Measurements from ENCODE around the gene TIMM17A. TPM values are rescaled to one million over a fixed set of nuclear protein-coding genes. Genes with fewer than 3 reads are reported as not detected.
A peak's percentile ranks its signal among the peaks of the same experiment; 100 is the strongest.

TIMM17A gene
- total RNA-seq, 1 experiment from 2014 or later, result 112 TPM

DNA sequence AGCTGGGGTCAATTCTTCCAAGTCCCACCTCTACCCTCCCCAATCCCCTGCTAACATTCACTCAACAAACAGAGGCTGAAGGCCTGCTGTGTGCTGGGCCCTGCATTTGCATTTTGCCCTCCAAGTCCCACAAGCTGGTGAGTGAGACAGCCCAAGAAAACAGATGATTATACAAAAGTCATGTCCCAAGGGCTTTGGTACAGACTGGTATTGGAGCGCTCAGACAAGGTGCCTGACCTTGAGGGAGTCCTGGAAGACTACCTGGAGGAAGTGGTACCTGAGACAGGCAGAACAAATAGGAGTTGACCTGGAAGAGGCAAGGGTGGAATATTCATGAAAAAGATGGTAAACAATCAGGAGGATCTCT lies 13.2 kb upstream of the TIMM17A start:
- Histone ChIP-seq H3K27ac (ENCODE audit: low read depth, low read length, poor library complexity, severe bottlenecking) (no peak overlapping the region), H3K4me1 (ENCODE audit: insufficient read depth, low read length, poor library complexity, severe bottlenecking) (peaks cover 6% of the 10 kb centered on the region), H3K36me3 (ENCODE audit: insufficient read depth, low read length, poor library complexity, severe bottlenecking) (no peaks in the 10 kb centered on the region), H3K9me3 (ENCODE audit: low read depth, low read length, poor library complexity, severe bottlenecking) (no peaks in the 10 kb centered on the region), H3K27me3 (replicated peaks; ENCODE audit: insufficient read depth, low read depth, low read length, poor library complexity) (no peaks in the 10 kb centered on the region), H3K4me3 (ENCODE audit: low read depth, low read length, poor library complexity, severe bottlenecking) (no peak overlapping the region)
- TF ChIP-seq, protein P1, sequence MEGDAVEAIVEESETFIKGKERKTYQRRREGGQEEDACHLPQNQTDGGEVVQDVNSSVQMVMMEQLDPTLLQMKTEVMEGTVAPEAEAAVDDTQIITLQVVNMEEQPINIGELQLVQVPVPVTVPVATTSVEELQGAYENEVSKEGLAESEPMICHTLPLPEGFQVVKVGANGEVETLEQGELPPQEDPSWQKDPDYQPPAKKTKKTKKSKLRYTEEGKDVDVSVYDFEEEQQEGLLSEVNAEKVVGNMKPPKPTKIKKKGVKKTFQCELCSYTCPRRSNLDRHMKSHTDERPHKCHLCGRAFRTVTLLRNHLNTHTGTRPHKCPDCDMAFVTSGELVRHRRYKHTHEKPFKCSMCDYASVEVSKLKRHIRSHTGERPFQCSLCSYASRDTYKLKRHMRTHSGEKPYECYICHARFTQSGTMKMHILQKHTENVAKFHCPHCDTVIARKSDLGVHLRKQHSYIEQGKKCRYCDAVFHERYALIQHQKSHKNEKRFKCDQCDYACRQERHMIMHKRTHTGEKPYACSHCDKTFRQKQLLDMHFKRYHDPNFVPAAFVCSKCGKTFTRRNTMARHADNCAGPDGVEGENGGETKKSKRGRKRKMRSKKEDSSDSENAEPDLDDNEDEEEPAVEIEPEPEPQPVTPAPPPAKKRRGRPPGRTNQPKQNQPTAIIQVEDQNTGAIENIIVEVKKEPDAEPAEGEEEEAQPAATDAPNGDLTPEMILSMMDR (conservative IDR thresholded peaks at IDR 0.05; ENCODE audit: low read depth, low read length), result no peak
- no peak for TF ChIP-seq EZH2 (IDR thresholded peaks at IDR 0.05; ENCODE audit: borderline replicate concordance, low read depth, low read length, poor library complexity, severe bottlenecking)
- intact Hi-C loops (cut with micrococcal nuclease; ENCODE audit: unreplicated experiment), result no loop called here
- BruUV-seq (replicated peaks), result no TSS peak
- ChIA-PET POLR2A (ENCODE audit: low non-redundant PET) (no interaction called here), CTCF (no interaction called here)
- no peak for DNase-seq (ENCODE audit: low spot score)

DNA sequence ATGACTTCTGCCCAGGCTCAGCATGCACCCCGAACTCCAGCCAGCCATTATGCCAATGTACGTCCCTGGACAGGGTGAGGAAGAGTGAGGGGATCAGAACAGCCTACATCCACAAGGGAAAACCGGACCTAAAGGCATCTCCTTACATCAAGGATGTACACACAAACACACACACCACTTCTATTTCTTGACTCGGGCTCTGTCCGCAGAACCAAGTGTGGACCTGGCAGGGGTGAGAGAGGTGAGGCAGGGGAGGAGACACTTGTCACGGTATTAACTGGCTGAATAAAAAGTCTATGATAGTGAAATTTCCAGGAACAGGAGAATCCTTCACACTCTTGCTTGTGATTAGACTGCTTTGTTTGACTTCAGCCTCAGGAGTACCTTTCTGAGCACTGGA lies 11.3 kb upstream of the TIMM17A start:
- H3K9me3 ChIP-seq (ENCODE audit: low read depth, low read length, poor library complexity, severe bottlenecking), result no peaks in the 10 kb centered on the region
- ChIA-PET CTCF (no interaction called here), POLR2A (ENCODE audit: low non-redundant PET) (no interaction called here)
- H3K36me3 ChIP-seq (ENCODE audit: insufficient read depth, low read length, poor library complexity, severe bottlenecking), result no peaks in the 10 kb centered on the region
- no peak overlapping the region for H3K4me3 ChIP-seq (ENCODE audit: low read depth, low read length, poor library complexity, severe bottlenecking)
- DNase-seq (ENCODE audit: low spot score), result no peak
- no peak overlapping the region for H3K27ac ChIP-seq (ENCODE audit: low read depth, low read length, poor library complexity, severe bottlenecking)
- no TSS peak for BruUV-seq (replicated peaks)
- no peaks in the 10 kb centered on the region for H3K27me3 ChIP-seq (replicated peaks; ENCODE audit: insufficient read depth, low read depth, low read length, poor library complexity)
- intact Hi-C loops (cut with micrococcal nuclease; ENCODE audit: unreplicated experiment), result no loop called here
- TF ChIP-seq EZH2 (IDR thresholded peaks at IDR 0.05; ENCODE audit: borderline replicate concordance, low read depth, low read length, poor library complexity, severe bottlenecking), result no peak
- TF ChIP-seq, protein P1 (conservative IDR thresholded peaks at IDR 0.05; ENCODE audit: low read depth, low read length), result no peak
- H3K4me1 ChIP-seq (ENCODE audit: insufficient read depth, low read length, poor library complexity, severe bottlenecking), result peaks cover 8% of the 10 kb centered on the region

DNA sequence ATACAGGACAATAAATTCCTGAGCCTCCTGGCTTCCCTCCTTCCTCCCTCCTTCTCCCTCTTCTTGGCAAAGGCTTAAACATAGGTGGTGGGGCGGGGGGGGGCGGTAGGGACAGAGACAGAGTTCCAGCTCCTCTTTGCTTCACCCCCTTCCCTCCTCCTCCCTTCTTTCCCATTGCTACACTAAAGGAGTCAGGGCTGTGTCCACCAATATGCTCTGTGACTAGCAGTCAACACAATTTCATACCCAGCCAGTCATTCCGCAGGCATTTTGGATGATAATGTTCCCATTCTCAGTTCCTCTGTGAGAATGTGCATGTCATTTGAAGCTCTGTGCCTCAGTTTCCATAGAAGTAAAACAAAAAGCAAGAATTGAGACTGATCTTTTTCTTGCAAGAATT lies 10.7 kb upstream of the TIMM17A start:
- H3K4me1 ChIP-seq (ENCODE audit: insufficient read depth, low read length, poor library complexity, severe bottlenecking), result peaks cover 8% of the 10 kb centered on the region
- no peak for TF ChIP-seq EZH2 (IDR thresholded peaks at IDR 0.05; ENCODE audit: borderline replicate concordance, low read depth, low read length, poor library complexity, severe bottlenecking)
- ChIA-PET CTCF (interaction anchor here (0.5 kb wide), 1 partner anchor 50 kb away, joined by 3 read pairs; no protein-coding TSS in a partner anchor), POLR2A (ENCODE audit: low non-redundant PET) (no interaction called here)
- H3K36me3 ChIP-seq (ENCODE audit: insufficient read depth, low read length, poor library complexity, severe bottlenecking), result no peaks in the 10 kb centered on the region
- no peak overlapping the region for H3K4me3 ChIP-seq (ENCODE audit: low read depth, low read length, poor library complexity, severe bottlenecking)
- no peak overlapping the region for H3K27ac ChIP-seq (ENCODE audit: low read depth, low read length, poor library complexity, severe bottlenecking)
- intact Hi-C loops (cut with micrococcal nuclease; ENCODE audit: unreplicated experiment), result no loop called here
- no peaks in the 10 kb centered on the region for H3K27me3 ChIP-seq (replicated peaks; ENCODE audit: insufficient read depth, low read depth, low read length, poor library complexity)
- H3K9me3 ChIP-seq (ENCODE audit: low read depth, low read length, poor library complexity, severe bottlenecking), result no peaks in the 10 kb centered on the region
- BruUV-seq (replicated peaks), result no TSS peak
- no peak for DNase-seq (ENCODE audit: low spot score)

DNA sequence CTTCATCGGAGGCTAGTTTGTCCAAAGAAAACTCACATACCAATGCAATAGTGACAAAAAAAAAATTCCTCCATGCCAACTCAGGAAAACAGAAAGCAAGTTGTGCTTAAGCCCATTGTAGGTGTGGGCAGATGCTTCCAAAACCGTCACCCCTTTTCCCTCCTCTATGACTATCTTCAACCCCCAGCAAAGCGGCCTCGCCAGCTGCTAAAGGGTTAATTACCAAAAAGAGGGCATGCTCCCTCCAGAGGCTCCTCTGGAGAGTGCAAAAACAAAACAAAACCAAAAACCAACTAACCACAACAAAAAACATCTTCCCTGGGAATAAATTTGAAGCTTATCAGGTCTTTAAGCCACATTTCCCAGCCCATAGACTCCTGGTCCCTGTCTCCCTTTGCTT lies 10.1 kb upstream of the TIMM17A start:
- BruUV-seq (replicated peaks), result no TSS peak
- Histone ChIP-seq H3K27ac (ENCODE audit: low read depth, low read length, poor library complexity, severe bottlenecking) (no peak overlapping the region), H3K27me3 (replicated peaks; ENCODE audit: insufficient read depth, low read depth, low read length, poor library complexity) (no peaks in the 10 kb centered on the region), H3K9me3 (ENCODE audit: low read depth, low read length, poor library complexity, severe bottlenecking) (no peaks in the 10 kb centered on the region), H3K4me1 (ENCODE audit: insufficient read depth, low read length, poor library complexity, severe bottlenecking) (peaks cover 8% of the 10 kb centered on the region), H3K36me3 (ENCODE audit: insufficient read depth, low read length, poor library complexity, severe bottlenecking) (no peaks in the 10 kb centered on the region), H3K4me3 (ENCODE audit: low read depth, low read length, poor library complexity, severe bottlenecking) (no peak overlapping the region)
- TF ChIP-seq, protein P1 (conservative IDR thresholded peaks at IDR 0.05; ENCODE audit: low read depth, low read length), result peak; percentile 51; the same call in 1 of the 2 replicates
- no peak for TF ChIP-seq EZH2 (IDR thresholded peaks at IDR 0.05; ENCODE audit: borderline replicate concordance, low read depth, low read length, poor library complexity, severe bottlenecking)
- ChIA-PET POLR2A (ENCODE audit: low non-redundant PET) (no interaction called here), CTCF (interaction anchor here (0.5 to 1.0 kb wide), 3 partner anchors 15 to 51 kb away, joined by 3 read pairs; no protein-coding TSS in a partner anchor)
- peak; percentile 34 for DNase-seq (ENCODE audit: low spot score)
- intact Hi-C loops (cut with micrococcal nuclease; ENCODE audit: unreplicated experiment), result no loop called here
